ENCODE measurements around the gene LSS. TPM values are rescaled to one million over a fixed set of nuclear protein-coding genes. Genes with fewer than 3 reads are reported as not detected.
"Not testable (repeated sequence)": the region's sequence is repeated elsewhere in the genome, so short reads cannot be mapped to it uniquely, and the experiment has no call there.

Gene LSS
- total and polyA plus RNA-seq, 2 donors: 14.9 to 15.4 TPM

DNA sequence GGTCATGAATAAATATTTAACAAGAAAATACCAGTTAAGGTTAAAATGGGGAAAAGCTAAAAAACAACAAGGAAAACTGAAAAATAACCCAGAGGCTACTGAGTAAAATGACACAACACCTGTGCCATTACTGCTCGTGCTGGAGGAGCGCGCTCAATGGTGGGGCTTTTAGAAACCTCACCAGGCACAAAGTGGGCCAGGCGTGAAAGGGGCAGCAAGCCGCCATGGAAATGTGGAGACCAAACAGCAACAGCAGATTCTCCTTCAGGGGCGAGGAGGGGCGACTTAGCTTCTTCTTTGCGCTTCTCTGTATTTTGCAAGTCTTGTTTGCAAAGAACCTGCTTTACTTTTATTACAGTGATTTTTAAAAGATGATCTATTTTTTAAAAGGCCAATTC, 25.4 kb downstream of the LSS start:
- no peak overlapping the region for H3K27ac ChIP-seq (ENCODE audit: low read depth in 1 of 2, low read length in 1 of 2)
- no peaks in the 10 kb centered on the region for H3K4me1 ChIP-seq (ENCODE audit: control insufficient read depth in 2 of 2, insufficient read depth in 2 of 2, low read length in 2 of 2)
- no peak for DNase-seq (ENCODE audit: low read depth in 6 of 9, low spot score in 9 of 9)
- H3K9me3 ChIP-seq (ENCODE audit: control insufficient read depth in 2 of 2, insufficient read depth in 1 of 2, low read length in 1 of 2): no peaks in the 10 kb centered on the region
- no peaks in the 10 kb centered on the region for H3K27me3 ChIP-seq (ENCODE audit: control insufficient read depth in 2 of 2, insufficient read depth in 1 of 2, low read length in 1 of 2)
- H3K4me3 ChIP-seq (ENCODE audit: low read length in 2 of 2): no peak overlapping the region
- over 99% methylated on average over 8 of the region's 8 CpGs for WGBS
- H3K36me3 ChIP-seq (ENCODE audit: control insufficient read depth in 2 of 2, insufficient read depth in 2 of 2, low read length in 1 of 2): peaks cover 34 to 35% of the 10 kb centered on the region in 2 donors

DNA sequence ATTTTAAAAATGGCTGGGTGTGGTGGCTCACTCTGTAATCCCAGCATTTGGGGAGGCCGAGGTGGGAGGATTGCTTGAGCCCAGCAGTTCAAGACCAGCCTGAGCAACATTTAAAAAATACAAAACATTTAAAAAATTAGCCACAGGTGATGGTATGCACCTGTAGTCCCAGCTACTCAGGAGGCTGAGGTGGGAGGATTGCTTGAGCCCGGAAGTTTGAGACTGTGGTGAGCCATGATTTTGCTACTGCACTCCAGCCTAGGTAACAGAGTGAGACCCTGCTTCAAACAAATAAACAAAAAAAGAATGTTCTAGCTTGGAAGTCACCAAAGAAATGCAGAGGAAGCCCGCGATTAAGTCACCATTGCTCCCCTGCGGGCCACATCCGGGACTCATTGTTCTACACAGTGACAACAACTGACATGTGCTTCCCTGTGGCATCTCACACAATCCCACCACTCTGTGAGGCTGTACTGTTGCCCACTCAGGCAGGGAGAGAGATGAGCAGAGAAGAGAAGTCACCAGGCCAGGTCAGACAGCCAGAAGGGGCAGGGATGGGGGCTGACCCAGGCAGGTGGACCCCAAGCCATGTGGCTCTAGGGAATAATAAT, 25.9 kb downstream of the LSS start:
- Histone ChIP-seq H3K4me1 (ENCODE audit: control insufficient read depth in 2 of 2, insufficient read depth in 2 of 2, low read length in 2 of 2) (no peaks in the 10 kb centered on the region), H3K36me3 (ENCODE audit: control insufficient read depth in 2 of 2, insufficient read depth in 2 of 2, low read length in 1 of 2) (peaks cover 34 to 35% of the 10 kb centered on the region in 2 donors), H3K27ac (ENCODE audit: low read depth in 1 of 2, low read length in 1 of 2) (no peak overlapping the region), H3K9me3 (ENCODE audit: control insufficient read depth in 2 of 2, insufficient read depth in 1 of 2, low read length in 1 of 2) (no peaks in the 10 kb centered on the region), H3K27me3 (ENCODE audit: control insufficient read depth in 2 of 2, insufficient read depth in 1 of 2, low read length in 1 of 2) (no peaks in the 10 kb centered on the region), H3K4me3 (ENCODE audit: low read length in 2 of 2) (no peak overlapping the region)
- DNase-seq (ENCODE audit: low read depth in 6 of 9, low spot score in 9 of 9): no peak
- WGBS: 98% methylated on average over 6 of the region's 6 CpGs

DNA sequence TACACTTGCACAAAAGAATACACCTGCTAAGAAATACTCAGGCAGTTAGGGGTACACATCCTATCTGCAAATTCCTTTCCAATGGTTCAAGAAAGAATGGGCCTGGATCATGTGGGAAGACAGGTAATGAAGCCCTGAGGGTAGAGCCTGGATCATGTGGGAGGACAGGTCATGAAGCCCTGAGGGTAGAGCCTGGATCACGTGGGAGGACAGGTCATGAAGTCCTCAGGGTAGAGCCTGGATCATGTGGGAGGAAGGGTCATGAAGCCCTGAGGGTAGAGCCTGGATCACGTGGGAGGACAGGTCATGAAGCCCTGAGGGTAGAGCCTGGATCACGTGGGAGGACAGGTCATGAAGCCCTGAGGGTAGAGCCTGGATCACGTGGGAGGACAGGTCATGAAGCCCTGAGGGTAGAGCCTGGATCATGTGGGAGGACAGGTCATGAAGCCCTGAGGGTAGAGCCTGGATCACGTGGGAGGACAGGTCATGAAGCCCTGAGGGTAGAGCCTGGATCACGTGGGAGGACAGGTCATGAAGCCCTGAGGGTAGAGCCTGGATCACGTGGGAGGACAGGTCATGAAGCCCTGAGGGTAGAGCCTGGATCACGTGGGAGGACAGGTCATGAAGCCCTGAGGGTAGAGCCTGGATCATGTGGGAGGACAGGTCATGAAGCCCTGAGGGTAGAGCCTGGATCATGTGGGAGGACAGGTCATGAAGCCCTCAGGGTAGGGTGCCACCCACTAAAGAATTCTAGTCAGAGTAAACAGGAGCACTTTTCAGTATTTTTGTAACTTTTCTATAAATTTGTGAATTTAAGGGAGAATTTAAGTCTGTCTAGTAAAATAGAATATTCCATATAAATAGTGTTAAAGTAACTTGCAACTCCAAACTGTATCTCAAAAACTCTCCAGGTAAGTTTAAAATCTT, 27.4 kb downstream of the LSS start:
- H3K9me3 ChIP-seq (ENCODE audit: control insufficient read depth in 2 of 2, insufficient read depth in 1 of 2, low read length in 1 of 2); DNase-seq (ENCODE audit: low read depth in 6 of 9, low spot score in 9 of 9); H3K4me3 ChIP-seq (ENCODE audit: low read length in 2 of 2); H3K27me3 ChIP-seq (ENCODE audit: control insufficient read depth in 2 of 2, insufficient read depth in 1 of 2, low read length in 1 of 2); H3K27ac ChIP-seq (ENCODE audit: low read depth in 1 of 2, low read length in 1 of 2); H3K4me1 ChIP-seq (ENCODE audit: control insufficient read depth in 2 of 2, insufficient read depth in 2 of 2, low read length in 2 of 2): not testable (repeated sequence)
- H3K36me3 ChIP-seq (ENCODE audit: control insufficient read depth in 2 of 2, insufficient read depth in 2 of 2, low read length in 1 of 2): peaks cover 25 to 32% of the 10 kb centered on the region in 2 donors
- WGBS: 98% methylated on average over 3 of the region's 8 CpGs

DNA sequence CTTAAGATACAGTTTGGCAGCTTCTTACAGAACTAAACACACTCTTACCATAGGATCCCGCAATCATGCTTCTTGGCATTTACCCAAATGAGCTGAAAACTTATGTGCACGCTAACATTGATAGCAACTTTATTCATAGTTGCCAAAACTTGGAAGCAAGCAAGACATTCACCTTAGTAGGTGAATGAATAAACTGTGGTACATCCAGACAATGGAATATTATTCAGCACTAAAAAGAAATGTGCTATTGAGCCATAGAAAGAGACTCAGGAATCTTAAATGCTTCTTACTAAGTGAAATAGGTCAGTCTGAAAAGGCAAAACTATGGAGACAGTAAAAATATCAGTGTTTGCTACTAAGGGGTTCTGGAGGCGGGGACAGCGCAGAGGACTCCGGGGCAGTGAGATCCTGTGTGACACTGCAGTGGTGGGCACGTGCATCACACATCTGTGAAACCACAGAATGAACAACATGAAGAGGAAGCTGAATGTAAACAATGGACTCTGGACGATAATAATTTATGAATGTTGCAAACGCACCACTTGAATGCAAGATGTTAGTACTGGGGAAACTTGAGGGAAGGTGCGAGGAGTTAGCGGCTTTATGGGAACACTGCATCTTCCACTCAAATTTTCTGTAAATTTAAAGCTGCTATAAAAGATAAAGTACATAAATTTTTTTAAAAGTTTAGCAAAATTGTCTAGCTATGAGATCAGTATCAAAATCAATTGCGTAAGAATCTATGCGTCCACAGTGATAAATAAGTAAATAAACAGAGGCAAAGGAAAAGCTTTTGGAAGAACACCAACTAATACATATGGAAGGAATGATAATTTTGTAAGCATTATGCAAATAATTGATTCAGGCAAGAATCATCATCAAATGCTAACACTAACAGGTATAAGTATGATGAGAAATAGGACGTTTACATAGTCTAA, 28.9 kb downstream of the LSS start:
- no peak for DNase-seq (ENCODE audit: low read depth in 6 of 9, low spot score in 9 of 9)
- H3K4me3 ChIP-seq (ENCODE audit: low read length in 2 of 2): no peak overlapping the region
- peaks cover 25 to 26% of the 10 kb centered on the region in 2 donors for H3K36me3 ChIP-seq (ENCODE audit: control insufficient read depth in 2 of 2, insufficient read depth in 2 of 2, low read length in 1 of 2)
- no peaks in the 10 kb centered on the region for H3K9me3 ChIP-seq (ENCODE audit: control insufficient read depth in 2 of 2, insufficient read depth in 1 of 2, low read length in 1 of 2)
- WGBS: 86% methylated on average over 13 of the region's 13 CpGs
- no peak overlapping the region for H3K27ac ChIP-seq (ENCODE audit: low read depth in 1 of 2, low read length in 1 of 2)
- H3K27me3 ChIP-seq (ENCODE audit: control insufficient read depth in 2 of 2, insufficient read depth in 1 of 2, low read length in 1 of 2): no peaks in the 10 kb centered on the region
- H3K4me1 ChIP-seq (ENCODE audit: control insufficient read depth in 2 of 2, insufficient read depth in 2 of 2, low read length in 2 of 2): no peaks in the 10 kb centered on the region

DNA sequence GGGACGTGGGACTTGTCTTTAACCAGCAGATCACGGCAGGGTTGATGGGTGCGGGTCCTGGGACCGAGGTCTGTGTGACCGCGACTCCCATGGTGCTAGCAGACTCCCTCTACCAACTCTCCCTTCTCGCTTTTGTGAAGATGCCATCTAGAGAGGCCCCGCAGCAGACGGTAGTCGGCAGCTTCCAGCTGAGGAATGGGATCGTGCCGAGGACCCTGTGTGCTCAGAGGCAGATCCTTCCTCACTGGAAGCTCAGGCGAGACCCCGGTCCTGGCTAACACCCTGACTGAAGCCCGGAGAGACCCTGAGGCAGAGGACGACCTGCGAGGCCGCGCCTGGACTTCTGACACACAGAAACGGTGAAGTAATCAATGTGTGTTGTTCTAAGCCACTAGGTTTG, 31.8 kb downstream of the LSS start:
- Histone ChIP-seq H3K27me3 (ENCODE audit: control insufficient read depth in 2 of 2, insufficient read depth in 1 of 2, low read length in 1 of 2) (no peaks in the 10 kb centered on the region), H3K27ac (ENCODE audit: low read depth in 1 of 2, low read length in 1 of 2) (no peak overlapping the region), H3K36me3 (ENCODE audit: control insufficient read depth in 2 of 2, insufficient read depth in 2 of 2, low read length in 1 of 2) (peaks cover 32 to 33% of the 10 kb centered on the region in 2 donors), H3K4me1 (ENCODE audit: control insufficient read depth in 2 of 2, insufficient read depth in 2 of 2, low read length in 2 of 2) (no peaks in the 10 kb centered on the region), H3K9me3 (ENCODE audit: control insufficient read depth in 2 of 2, insufficient read depth in 1 of 2, low read length in 1 of 2) (no peaks in the 10 kb centered on the region), H3K4me3 (ENCODE audit: low read length in 2 of 2) (no peak overlapping the region)
- no peak for DNase-seq (ENCODE audit: low read depth in 6 of 9, low spot score in 9 of 9)
- WGBS: 93% methylated on average over 20 of the region's 20 CpGs

DNA sequence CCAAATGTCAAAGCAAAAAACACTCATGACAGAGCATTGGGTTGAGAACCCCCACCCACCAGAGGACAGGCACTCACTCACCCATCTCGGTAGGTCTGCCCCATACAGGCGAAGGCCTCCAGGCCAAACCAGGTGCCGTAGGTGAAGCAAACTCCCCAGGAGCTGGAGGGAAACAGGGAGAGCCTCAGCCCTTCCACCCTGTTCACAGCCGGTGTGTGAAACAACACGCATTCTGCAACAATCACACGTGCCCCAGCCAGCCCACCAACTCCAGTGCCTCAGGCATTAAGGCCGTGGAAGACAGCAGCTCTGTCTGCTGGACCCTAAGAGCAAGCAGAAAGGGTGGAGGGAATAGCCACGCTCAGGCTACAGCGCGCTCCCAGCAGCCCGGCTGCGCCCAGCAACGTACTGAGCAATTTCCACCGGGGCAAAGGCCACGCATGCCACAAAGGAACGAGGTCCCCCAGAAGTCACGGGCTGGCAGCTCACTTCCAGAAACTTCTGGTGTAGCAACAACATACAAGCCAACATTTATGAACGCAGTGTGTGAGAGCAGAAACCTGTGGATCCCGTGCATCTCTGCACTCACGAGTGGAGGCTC, 32.9 kb downstream of the LSS start:
- Histone ChIP-seq H3K36me3 (ENCODE audit: control insufficient read depth in 2 of 2, insufficient read depth in 2 of 2, low read length in 1 of 2) (peaks cover 36 to 38% of the 10 kb centered on the region in 2 donors), H3K9me3 (ENCODE audit: control insufficient read depth in 2 of 2, insufficient read depth in 1 of 2, low read length in 1 of 2) (no peaks in the 10 kb centered on the region), H3K4me3 (ENCODE audit: low read length in 2 of 2) (no peak overlapping the region), H3K27me3 (ENCODE audit: control insufficient read depth in 2 of 2, insufficient read depth in 1 of 2, low read length in 1 of 2) (no peaks in the 10 kb centered on the region), H3K27ac (ENCODE audit: low read depth in 1 of 2, low read length in 1 of 2) (no peak overlapping the region), H3K4me1 (ENCODE audit: control insufficient read depth in 2 of 2, insufficient read depth in 2 of 2, low read length in 2 of 2) (no peaks in the 10 kb centered on the region)
- 96% methylated on average over 20 of the region's 20 CpGs for WGBS
- DNase-seq (ENCODE audit: low read depth in 6 of 9, low spot score in 9 of 9): no peak

DNA sequence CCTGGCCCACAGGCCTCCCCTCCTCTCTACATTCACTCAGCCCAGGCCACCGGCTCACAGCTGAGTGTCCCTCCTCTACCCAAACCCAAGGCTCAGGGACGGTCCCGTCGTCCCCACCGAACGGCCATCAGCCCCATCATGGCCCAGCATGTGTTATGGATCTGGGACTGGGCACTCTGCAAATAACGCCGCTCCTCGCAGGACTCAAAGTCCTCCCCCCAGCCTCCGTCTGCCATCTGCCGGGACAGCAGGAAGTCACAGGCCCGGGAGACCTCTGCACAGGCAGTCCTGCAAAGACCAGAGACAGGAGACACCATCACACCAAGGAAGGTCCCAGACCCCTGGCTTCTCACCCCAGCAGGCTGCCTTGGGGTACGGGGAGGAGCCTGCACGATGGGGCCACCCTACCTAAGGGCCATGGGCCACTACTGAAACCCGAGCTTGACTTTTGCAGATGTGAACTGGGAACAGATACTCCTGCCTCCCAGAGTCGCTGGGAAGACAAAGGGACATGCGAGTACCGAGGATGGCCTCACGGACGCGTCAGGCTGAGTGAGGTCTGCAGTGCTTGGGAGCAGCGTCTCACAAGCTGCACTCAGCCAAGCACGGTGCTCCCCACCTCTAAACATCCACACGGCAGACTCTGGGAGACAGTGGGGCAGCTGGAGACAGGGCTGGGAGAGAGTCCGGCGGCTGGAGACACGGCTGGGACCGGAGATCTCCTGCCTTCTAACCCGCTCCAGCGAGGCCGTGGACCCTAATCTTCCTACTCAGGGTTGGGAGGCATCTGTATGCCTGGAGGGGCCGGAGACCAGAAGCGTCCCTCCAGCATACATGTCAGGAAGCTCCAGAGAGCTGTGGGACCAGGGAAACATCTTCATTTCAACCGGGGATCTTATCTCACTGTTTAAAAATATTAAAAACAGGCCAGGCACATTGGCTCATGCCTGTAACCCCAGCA, 33.9 kb downstream of the LSS start:
- DNase-seq (ENCODE audit: low read depth in 6 of 9, low spot score in 9 of 9): no peak
- Histone ChIP-seq H3K4me1 (ENCODE audit: control insufficient read depth in 2 of 2, insufficient read depth in 2 of 2, low read length in 2 of 2) (no peaks in the 10 kb centered on the region), H3K4me3 (ENCODE audit: low read length in 2 of 2) (no peak overlapping the region), H3K27ac (ENCODE audit: low read depth in 1 of 2, low read length in 1 of 2) (no peak overlapping the region), H3K36me3 (ENCODE audit: control insufficient read depth in 2 of 2, insufficient read depth in 2 of 2, low read length in 1 of 2) (peaks cover 33 to 38% of the 10 kb centered on the region in 2 donors), H3K27me3 (ENCODE audit: control insufficient read depth in 2 of 2, insufficient read depth in 1 of 2, low read length in 1 of 2) (no peaks in the 10 kb centered on the region), H3K9me3 (ENCODE audit: control insufficient read depth in 2 of 2, insufficient read depth in 1 of 2, low read length in 1 of 2) (no peaks in the 10 kb centered on the region)
- 95% methylated on average over 34 of the region's 34 CpGs for WGBS

DNA sequence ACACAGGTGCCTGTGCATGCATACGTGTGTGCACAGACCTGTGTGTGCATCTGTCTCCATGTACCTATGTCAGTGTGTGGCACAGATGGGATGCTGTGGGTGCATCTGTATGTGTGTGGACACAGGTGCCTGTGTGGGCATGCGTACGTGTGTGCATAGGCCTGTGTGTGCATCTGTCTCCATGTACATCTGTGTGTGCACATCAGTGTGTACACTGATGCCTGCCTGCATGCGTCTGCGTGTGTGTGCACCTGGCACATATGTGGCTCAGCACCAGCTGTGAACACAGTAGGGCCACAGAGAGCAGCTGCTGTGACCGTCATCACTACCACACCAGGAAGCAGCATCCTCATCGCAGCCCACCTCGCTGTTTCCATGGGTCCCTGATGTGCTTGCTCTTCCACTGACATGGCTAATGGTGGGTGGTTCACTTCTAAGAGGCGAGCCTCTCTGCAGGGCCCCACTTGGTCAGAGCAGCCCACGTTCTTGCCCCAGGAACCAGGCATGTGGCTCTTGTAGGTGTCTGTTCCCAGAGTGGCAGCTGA, 34.7 kb downstream of the LSS start:
- WGBS: 98% methylated on average over 10 of the region's 10 CpGs
- Histone ChIP-seq H3K4me3 (ENCODE audit: low read length in 2 of 2) (no peak overlapping the region), H3K9me3 (ENCODE audit: control insufficient read depth in 2 of 2, insufficient read depth in 1 of 2, low read length in 1 of 2) (no peaks in the 10 kb centered on the region), H3K27me3 (ENCODE audit: control insufficient read depth in 2 of 2, insufficient read depth in 1 of 2, low read length in 1 of 2) (no peaks in the 10 kb centered on the region), H3K36me3 (ENCODE audit: control insufficient read depth in 2 of 2, insufficient read depth in 2 of 2, low read length in 1 of 2) (peaks cover 30 to 34% of the 10 kb centered on the region in 2 donors), H3K27ac (ENCODE audit: low read depth in 1 of 2, low read length in 1 of 2) (no peak overlapping the region), H3K4me1 (ENCODE audit: control insufficient read depth in 2 of 2, insufficient read depth in 2 of 2, low read length in 2 of 2) (no peaks in the 10 kb centered on the region)
- DNase-seq (ENCODE audit: low read depth in 6 of 9, low spot score in 9 of 9): no peak

All from thymus (tissue), 11 donors.